GM13977 (cell line): Measurements from ENCODE around the gene ALDH1B1.

ENCODE experiments used
- DNase-seq: peaks from one replicate; pipeline ENCODE4 v3.0.0; 2012; ENCODE audit warnings: low spot score
- CTCF ChIP-seq: IDR thresholded peaks from 2 replicates; pipeline ENCODE4 v1.5.1; 2012; ENCODE audit warnings: mild to moderate bottlenecking, control low read depth; ENCODE audit not compliant: insufficient read depth; ENCODE audit errors: extremely low read depth, missing control alignments
- in situ Hi-C: fragments of 300-500 bp; cut with MboI; formaldehyde crosslinking; loops from one replicate; pipeline ENCODE4 v1.12.0; 2022; ENCODE audit warnings: low sequenced_read_pairs, low pct_unique_long_range_greater_than_20kb, mixed read lengths, inconsistent platforms; ENCODE audit not compliant: unreplicated experiment

ALDH1B1 gene

GRCh38 chr9:38347271-38347671 lies 45.2 kb upstream of the ALDH1B1 start:
- DNase-seq, result no peak
- in situ Hi-C loops, result no loop called here
- no peak for TF ChIP-seq CTCF

GRCh38 chr9:38347946-38348345 lies 44.6 kb upstream of the ALDH1B1 start:
- in situ Hi-C loops, result no loop called here
- no peak for DNase-seq
- no peak for TF ChIP-seq CTCF

GRCh38 chr9:38350529-38350928 lies 42.0 kb upstream of the ALDH1B1 start:
- in situ Hi-C loops, result loop anchor here (25.0 kb wide), 1 partner anchor 263 kb away; no protein-coding TSS in a partner anchor
- no peak for TF ChIP-seq CTCF
- no peak for DNase-seq

- DNase-seq, result no peak
- no peak for TF ChIP-seq CTCF
- in situ Hi-C loops, result loop anchor here (25.0 kb wide), 1 partner anchor 265 kb away; no protein-coding TSS in a partner anchor
These were observed 39.8 kb upstream of the ALDH1B1 start for GRCh38 chr9:38352530-38353328.

- DNase-seq, result no peak
- no peak for TF ChIP-seq CTCF
- in situ Hi-C loops, result loop anchor here (25.0 kb wide), 1 partner anchor 268 kb away; no protein-coding TSS in a partner anchor
These were observed 37.4 kb upstream of the ALDH1B1 start for GRCh38 chr9:38355115-38355514.

GRCh38 chr9:38355517-38356120 lies 36.9 kb upstream of the ALDH1B1 start:
- no peak for TF ChIP-seq CTCF
- DNase-seq, result no peak
- in situ Hi-C loops, result loop anchor here (25.0 kb wide), 1 partner anchor 268 kb away; no protein-coding TSS in a partner anchor
